HUES64 (cell line): ENCODE results near the gene CDCP2. TPM values are rescaled to one million over a fixed set of nuclear protein-coding genes. Genes with fewer than 3 reads are reported as not detected.

Experiments used
- H3K27ac ChIP-seq: 2 replicates; pipeline ENCODE4 v1.7.0; 2013; ENCODE audit warnings: low read depth, low read length, inconsistent platforms
- H3K27me3 ChIP-seq: 2 replicates; pipeline ENCODE4 v1.6.1; 2013; ENCODE audit warnings: mild to moderate bottlenecking, low read length; ENCODE audit not compliant: insufficient read depth
- H3K36me3 ChIP-seq: 2 replicates; pipeline ENCODE4 v1.6.1; 2013; ENCODE audit warnings: mild to moderate bottlenecking, low read length; ENCODE audit not compliant: insufficient read depth
- H3K4me1 ChIP-seq: 2 replicates; pipeline ENCODE4 v1.6.1; 2013; ENCODE audit warnings: mild to moderate bottlenecking, low read length, moderate library complexity; ENCODE audit not compliant: insufficient read depth
- H3K4me3 ChIP-seq: 2 replicates; pipeline ENCODE4 v1.5.1; 2013; ENCODE audit warnings: mild to moderate bottlenecking, low read length, moderate library complexity
- H3K9ac ChIP-seq: 2 replicates; pipeline ENCODE4 v1.6.1; 2013; ENCODE audit warnings: mild to moderate bottlenecking, low read depth, low read length
- H3K9me3 ChIP-seq: 2 replicates; pipeline ENCODE4 v1.6.1; 2013; ENCODE audit warnings: low read depth, low read length; ENCODE audit not compliant: insufficient read depth
- WGBS: fragments of 150-250, 120-280 bp; methylation state at CpG from one replicate; pipeline ENCODE4 v1.1.7; 2013; ENCODE audit warnings: missing lambda C conversion rate; 5-methylcytosine and 5-hydroxymethylcytosine counted together
- polyA plus RNA-seq, 2 experiments: library from polyadenylated mRNA; stranded (reverse); fragments of 50-300 nt; gene quantifications; one replicate each; pipeline ENCODE4 v1.2.3, GENCODE V29; 2013

CDCP2 gene
- not detected for polyA plus RNA-seq (2013, experiment 1 of 2)
- polyA plus RNA-seq (2013, experiment 2 of 2): not detected

DNA sequence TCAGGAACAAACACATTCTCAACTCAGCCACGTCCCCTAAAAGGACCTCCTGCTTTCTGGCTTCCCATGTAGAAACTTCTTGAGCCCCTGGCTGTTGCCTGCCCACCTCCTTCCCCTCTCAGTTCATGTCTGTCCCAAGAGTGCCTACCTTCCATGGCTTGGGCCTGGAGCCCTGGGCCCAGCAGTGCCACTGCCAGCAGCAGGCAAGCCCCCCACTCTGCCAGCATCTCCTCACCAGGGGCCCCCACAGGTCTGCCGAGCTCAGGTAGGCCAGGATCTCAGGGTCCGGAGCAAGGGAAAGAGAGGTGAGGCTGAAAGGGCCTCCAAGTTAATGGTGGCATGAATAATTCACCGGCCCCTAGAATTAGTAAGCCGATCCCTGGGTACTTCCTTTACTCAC, at the start of gene CDCP2:
Gene CDCP2, minus strand, starts transcription at position 305 of the 400 bp plus-strand sequence. Its CDS starts 78 bp downstream, at position 227.
- H3K9me3 ChIP-seq: no peaks in the 10 kb centered on the region
- H3K27ac ChIP-seq: no peak within 1 kb of the TSS
- H3K4me3 ChIP-seq: no peak within 1 kb of the TSS
- H3K36me3 ChIP-seq: no peaks in the 10 kb centered on the region
- H3K4me1 ChIP-seq: no peaks in the 10 kb centered on the region
- H3K9ac ChIP-seq: no peak within 1 kb of the TSS
- no peaks in the 10 kb centered on the region for H3K27me3 ChIP-seq
- 95% methylated on average over 5 of the region's 5 CpGs for WGBS

DNA sequence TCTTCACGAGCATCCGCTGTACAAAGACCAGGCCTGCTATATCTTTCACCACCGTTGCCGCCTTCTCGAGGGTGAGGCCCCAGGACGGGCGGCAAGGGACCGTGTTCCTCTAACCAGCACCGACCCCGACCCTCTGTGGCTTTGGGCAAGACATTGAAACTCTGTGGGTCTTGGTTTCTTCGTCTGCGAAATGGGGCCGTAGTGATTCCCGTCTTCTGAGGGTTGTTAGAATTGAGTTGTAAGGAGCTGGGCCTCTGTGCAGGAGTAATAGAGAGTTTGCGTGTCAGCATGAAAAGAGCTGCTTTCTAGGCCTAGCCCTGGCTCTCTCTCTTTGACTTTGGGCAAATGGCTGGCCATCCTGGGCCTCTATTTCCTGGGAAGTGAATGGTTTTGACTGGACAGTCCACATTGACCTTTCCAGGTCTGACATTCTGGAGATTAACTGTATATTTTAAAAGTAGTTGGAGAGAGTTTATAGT, 47.8 kb upstream of the CDCP2 start:
- Histone ChIP-seq H3K36me3 (peaks cover 20% of the 10 kb centered on the region), H3K27ac (peak overlapping the region; percentile 48; the same call in 1 of the 2 replicates), H3K9me3 (no peaks in the 10 kb centered on the region), H3K9ac (peak overlapping the region; percentile 83), H3K4me3 (peak overlapping the region; percentile 76), H3K4me1 (peaks cover 13% of the 10 kb centered on the region; the same call in 1 of the 2 replicates), H3K27me3 (no peaks in the 10 kb centered on the region; the same call in 1 of the 2 replicates)
- WGBS: 2% methylated on average over 15 of the region's 15 CpGs

DNA sequence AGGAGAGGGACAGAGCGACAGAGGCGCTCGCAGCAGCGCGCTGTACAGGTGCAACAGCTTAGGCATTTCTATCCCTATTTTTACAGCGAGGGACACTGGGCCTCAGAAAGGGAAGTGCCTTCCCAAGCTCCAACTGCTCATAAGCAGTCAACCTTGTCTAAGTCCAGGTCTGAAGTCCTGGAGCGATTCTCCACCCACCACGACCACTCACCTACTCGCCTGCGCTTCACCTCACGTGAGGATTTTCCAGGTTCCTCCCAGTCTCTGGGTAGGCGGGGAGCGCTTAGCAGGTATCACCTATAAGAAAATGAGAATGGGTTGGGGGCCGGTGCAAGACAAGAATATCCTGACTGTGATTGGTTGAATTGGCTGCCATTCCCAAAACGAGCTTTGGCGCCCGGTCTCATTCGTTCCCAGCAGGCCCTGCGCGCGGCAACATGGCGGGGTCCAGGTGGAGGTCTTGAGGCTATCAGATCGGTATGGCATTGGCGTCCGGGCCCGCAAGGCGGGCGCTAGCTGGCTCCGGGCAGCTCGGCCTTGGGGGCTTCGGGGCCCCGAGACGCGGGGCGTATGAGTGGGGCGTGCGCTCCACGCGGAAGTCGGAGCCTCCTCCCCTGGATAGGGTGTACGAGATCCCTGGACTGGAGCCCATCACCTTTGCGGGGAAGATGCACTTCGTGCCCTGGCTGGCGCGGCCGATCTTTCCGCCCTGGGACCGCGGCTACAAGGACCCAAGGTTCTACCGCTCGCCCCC, 47.1 kb upstream of the CDCP2 start, which contains the start of the genes CYB5RL and MRPL37:
Gene CYB5RL, minus strand, starts transcription at position 266 of the 754 bp plus-strand sequence. CDS start 4,414 bp downstream, outside the sequence.
Gene MRPL37, plus strand, starts transcription at position 403 of the 754 bp plus-strand sequence. Its CDS starts 77 bp downstream, at position 480.
- Histone ChIP-seq H3K4me1 (peaks cover 13% of the 10 kb centered on the region; the same call in 1 of the 2 replicates), H3K27me3 (no peaks in the 10 kb centered on the region; the same call in 1 of the 2 replicates), H3K36me3 (peaks cover 20% of the 10 kb centered on the region), H3K9me3 (no peaks in the 10 kb centered on the region), H3K9ac (peak within 1 kb of the TSS; percentile 83), H3K4me3 (peak within 1 kb of the TSS; percentile 76), H3K27ac (peak within 1 kb of the TSS; percentile 48)
- under 1% methylated on average over 51 of the region's 51 CpGs for WGBS

DNA sequence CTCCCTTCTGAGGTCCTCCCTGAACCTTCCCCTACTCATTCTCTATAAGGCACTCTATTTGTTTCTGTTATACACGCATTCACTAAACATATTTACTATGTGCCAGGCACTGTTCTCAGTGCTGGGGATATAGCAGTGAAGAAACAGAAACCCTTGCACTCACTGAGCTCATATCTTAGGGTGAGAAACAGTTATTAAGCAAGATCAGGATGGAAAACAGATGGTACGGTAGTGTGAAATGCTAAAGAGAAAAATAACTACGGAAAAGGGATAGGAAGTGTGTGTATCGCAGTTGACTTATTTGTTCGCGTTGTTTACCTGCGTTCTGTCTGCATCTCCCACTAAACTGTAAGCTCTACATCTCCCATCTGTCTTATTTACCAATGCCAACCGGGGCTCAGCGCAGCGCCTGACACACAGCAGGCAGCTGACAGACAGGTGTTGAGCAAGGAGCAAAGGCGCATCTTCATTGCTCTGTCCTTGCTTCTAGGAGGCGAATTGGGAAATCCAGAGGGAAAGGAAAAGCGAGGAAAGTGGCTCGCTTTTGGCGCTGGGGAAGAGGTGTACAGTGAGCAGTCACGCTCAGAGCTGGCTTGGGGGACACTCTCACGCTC, 46.5 kb upstream of the CDCP2 start:
- Histone ChIP-seq H3K27me3 (no peaks in the 10 kb centered on the region; the same call in 1 of the 2 replicates), H3K36me3 (peaks cover 21% of the 10 kb centered on the region), H3K4me1 (peaks cover 13% of the 10 kb centered on the region; the same call in 1 of the 2 replicates), H3K9me3 (no peaks in the 10 kb centered on the region), H3K4me3 (peak overlapping the region; percentile 76), H3K9ac (peak overlapping the region; percentile 83), H3K27ac (no peak overlapping the region)
- 32% methylated on average over 17 of the region's 17 CpGs for WGBS

DNA sequence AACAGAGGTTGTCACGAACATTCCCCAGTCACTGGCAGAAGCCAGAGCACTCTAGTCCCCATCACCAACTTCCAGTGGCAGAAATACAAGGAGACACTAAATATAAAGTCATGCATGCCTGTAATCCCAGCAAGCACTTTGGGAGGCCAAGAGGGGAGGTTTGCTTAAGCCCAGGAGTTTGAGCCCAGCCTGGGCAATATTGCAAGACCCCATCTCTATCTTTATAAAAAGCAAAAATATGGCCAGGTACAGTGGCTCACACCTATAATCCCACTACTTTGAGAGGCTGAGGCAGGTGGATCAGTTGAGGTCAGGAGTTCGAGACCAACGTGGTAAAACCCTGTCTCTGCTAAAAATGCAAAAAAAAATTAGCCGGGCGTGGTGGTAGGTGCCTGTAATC, 40.7 kb upstream of the CDCP2 start:
- H3K27me3 ChIP-seq: no peaks in the 10 kb centered on the region
- H3K36me3 ChIP-seq: peaks cover 37% of the 10 kb centered on the region
- no peaks in the 10 kb centered on the region for H3K9me3 ChIP-seq
- WGBS: 92% methylated on average over 5 of the region's 5 CpGs
- no peak overlapping the region for H3K9ac ChIP-seq
- H3K27ac ChIP-seq: no peak overlapping the region
- no peaks in the 10 kb centered on the region for H3K4me1 ChIP-seq
- H3K4me3 ChIP-seq: no peak overlapping the region

GRCh38 chr1:54191525-54191924, 38.7 kb upstream of the CDCP2 start:
- Histone ChIP-seq H3K4me3 (no peak overlapping the region), H3K27me3 (no peaks in the 10 kb centered on the region), H3K4me1 (no peaks in the 10 kb centered on the region), H3K9me3 (no peaks in the 10 kb centered on the region), H3K9ac (no peak overlapping the region), H3K27ac (no peak overlapping the region), H3K36me3 (peaks cover 37% of the 10 kb centered on the region)
- WGBS: 43% methylated on average over 1 of the region's 1 CpG

DNA sequence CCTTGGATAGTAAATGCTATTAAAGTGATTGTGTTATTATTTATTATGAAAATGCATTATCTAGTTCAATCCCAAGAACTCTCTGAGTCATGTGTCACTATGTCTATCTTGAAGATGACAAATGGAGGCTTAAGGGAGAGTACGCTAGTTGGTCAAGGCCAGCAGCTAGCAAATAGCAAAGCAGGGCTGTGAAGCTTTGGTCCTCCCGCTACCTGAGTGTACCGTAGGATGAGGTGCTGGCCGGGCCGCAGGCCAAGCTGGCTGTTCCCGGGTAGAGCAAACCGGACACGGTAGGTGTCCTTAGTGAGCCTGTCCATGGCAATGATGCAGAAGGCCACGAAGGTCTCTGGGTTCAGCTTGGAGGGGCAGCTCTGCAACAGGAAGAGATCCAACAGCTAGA, 37.7 kb upstream of the CDCP2 start:
- H3K27ac ChIP-seq: no peak overlapping the region
- H3K27me3 ChIP-seq: no peaks in the 10 kb centered on the region
- H3K9me3 ChIP-seq: no peaks in the 10 kb centered on the region
- H3K9ac ChIP-seq: no peak overlapping the region
- no peaks in the 10 kb centered on the region for H3K4me1 ChIP-seq
- no peak overlapping the region for H3K4me3 ChIP-seq
- 95% methylated on average over 9 of the region's 9 CpGs for WGBS
- peaks cover 34% of the 10 kb centered on the region for H3K36me3 ChIP-seq

DNA sequence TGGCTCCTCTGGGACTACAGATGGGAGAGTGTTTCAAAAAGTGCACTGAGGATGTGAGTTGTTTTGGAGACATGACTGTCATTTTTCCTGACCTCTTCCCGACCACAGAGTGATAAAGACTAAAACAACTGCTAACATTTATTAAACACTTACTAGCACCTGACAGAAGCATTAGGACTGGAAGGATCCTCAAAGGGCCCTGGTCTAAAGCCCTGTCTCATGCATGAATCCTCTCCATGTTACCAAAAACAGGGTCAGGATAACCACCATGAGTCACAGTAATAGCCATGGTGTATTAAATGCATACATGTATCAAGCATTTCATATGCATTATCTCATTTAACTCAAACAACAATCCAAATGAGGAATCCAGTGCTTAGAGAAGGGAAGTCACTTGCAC, 35.5 kb upstream of the CDCP2 start:
- H3K9me3 ChIP-seq: no peaks in the 10 kb centered on the region
- WGBS: 88% methylated on average over 1 of the region's 1 CpG
- H3K4me1 ChIP-seq: no peaks in the 10 kb centered on the region
- H3K4me3 ChIP-seq: no peak overlapping the region
- peaks cover 20% of the 10 kb centered on the region for H3K36me3 ChIP-seq
- no peaks in the 10 kb centered on the region for H3K27me3 ChIP-seq
- no peak overlapping the region for H3K27ac ChIP-seq
- no peak overlapping the region for H3K9ac ChIP-seq

DNA sequence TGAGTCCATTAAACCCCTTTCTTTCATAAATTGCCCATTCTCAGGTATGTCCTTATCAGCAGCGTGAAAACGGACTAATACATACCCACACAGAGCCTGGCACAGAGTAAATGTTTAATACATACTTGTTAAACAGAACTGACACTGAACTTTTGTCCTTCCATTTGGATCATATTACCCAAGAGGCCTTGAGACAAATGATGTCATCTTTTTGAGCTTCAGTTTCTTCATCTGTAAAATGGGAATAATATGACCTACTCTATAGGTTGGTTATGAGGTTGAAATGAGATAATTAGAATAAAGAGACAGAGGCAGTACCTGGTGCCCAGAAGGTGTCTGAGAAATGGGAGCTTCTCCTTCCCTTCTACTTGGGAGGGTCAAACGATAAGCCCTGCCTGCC, 33.3 kb upstream of the CDCP2 start:
- H3K9me3 ChIP-seq: no peaks in the 10 kb centered on the region
- no peak overlapping the region for H3K27ac ChIP-seq
- no peak overlapping the region for H3K4me3 ChIP-seq
- no peaks in the 10 kb centered on the region for H3K4me1 ChIP-seq
- 97% methylated on average over 3 of the region's 3 CpGs for WGBS
- H3K36me3 ChIP-seq: peaks cover 11% of the 10 kb centered on the region
- H3K27me3 ChIP-seq: no peaks in the 10 kb centered on the region
- H3K9ac ChIP-seq: no peak overlapping the region

GRCh38 chr1:54180701-54181360, 28.0 kb upstream of the CDCP2 start:
- no peaks in the 10 kb centered on the region for H3K27me3 ChIP-seq
- H3K9ac ChIP-seq: no peak overlapping the region
- WGBS: 87% methylated on average over 4 of the region's 5 CpGs
- H3K36me3 ChIP-seq: 0 out of 2 replicates have a peak, but pooled peaks cover 5% of the 10 kb centered on the region
- H3K4me1 ChIP-seq: no peaks in the 10 kb centered on the region
- H3K4me3 ChIP-seq: no peak overlapping the region
- H3K27ac ChIP-seq: no peak overlapping the region
- no peaks in the 10 kb centered on the region for H3K9me3 ChIP-seq
